GM21367 (cell line): Measurements from ENCODE around the gene KPTN.

ENCODE experiments used
- ATAC-seq: cut with Tn5 transposase; IDR thresholded peaks from one replicate; pipeline ENCODE4 v1.9.1; 2021; ENCODE audit not compliant: unreplicated experiment

KPTN gene

DNA sequence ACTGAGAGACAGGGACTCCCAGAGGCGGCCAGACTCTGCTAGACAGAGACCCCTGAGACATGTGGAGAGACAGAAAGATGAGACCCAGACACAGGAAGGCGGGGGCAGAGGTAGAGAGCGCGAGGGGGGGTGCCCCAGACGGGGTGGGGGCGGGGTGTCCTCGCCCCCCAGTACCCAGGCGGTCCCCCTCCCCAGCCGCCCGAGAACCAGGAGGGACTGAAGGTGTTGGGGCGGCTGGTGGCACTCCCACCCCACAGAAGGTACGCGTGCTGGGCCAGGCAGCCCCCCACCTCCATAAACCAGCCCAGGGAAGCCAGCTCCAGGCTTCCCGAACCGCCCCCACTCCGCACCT lies 12.7 kb downstream of the KPTN start:
- ATAC-seq = no peak

DNA sequence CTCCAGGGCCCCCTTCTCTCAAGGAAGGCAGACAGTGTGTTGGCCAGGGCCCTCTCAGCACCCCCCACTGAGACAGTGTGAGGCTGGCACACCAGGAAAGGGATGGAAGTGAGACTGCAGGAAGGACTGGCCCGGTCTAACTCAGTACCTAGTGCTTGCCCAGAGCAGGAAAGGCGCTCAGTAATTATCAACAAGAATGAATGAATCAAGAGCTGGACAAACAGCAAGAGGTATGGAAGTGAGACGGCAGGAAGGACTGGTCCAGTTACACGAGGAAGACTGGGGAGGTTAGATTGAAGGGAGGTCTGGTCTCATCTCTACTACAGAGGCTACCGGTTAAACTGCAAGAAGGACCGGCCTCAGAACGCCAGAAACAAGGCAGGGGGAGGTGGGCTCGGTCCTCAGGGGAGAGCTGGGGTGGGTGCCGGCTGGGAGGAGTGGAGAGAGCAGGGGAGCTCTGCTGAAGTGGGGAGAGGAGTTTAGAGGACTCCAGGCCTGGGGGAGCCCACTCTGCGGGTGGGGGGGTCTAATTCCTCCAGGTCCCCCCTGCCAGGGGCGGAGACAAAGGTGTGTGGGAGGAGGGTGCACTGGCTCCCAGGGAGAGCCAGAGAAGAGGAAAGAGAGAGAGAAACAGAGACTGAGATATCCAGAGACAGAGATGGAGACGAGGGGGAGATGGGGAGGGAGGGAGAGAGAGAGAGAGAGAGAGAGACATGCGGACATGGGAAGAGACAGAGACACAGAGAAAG lies 13.4 kb downstream of the KPTN start:
- ATAC-seq = no peak

DNA sequence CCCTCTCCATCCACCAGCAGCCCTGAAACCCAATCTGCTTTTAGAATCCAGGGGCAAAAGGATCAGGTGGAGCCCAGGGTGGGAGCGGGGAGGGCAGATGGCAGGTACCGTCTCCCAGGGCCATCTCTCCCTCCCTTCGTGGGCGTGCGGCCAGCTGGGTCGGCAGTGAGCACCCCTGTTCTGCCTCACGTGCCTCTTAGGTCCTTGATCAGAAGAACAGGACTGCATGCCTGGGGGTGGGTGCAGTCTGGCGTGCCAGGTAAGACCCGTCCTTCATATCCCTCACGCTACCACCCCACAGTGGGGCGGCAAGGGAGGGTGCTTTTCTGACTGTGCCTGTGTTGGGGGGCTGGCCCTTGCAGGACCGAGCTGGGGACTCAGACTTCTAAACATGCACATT lies 14.3 kb downstream of the KPTN start:
- no peak for ATAC-seq

DNA sequence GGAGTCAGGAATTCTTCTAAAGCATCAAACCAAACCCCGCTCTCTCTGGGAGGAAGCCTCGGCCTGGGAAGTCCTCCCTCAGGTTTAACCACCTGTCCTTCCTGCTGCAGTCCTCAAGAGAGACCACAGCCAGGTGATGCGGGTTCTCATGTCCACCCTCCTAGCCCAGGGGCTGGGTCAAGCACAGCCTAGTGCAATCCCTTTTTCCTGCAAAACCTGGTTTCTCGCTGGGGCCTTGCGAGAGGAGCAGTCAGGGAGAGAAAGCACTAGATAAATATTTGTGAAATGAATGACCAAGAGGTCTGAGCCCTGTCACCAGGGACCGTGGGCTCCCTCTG lies 14.7 kb downstream of the KPTN start:
- ATAC-seq = no peak

DNA sequence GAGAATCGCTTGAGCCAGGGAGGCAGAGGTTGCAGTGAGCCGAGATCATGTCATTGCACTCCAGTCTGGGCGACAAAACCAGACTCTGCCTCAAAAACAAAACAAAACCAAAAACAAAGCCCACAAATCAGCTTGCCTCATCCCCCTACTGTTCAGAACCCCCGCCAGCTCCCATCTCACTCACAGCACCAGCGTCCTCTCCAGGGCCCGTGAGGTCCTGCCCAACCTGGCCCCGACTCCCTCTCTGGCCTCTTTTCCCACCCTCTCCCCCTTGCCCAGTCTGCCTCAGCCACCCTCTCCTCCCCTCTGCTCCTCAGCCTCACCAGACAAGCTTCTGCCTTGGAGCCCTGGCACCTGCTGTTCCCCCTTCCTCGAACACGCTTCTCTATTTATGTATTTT lies 16.1 kb downstream of the KPTN start:
- ATAC-seq = no peak

DNA sequence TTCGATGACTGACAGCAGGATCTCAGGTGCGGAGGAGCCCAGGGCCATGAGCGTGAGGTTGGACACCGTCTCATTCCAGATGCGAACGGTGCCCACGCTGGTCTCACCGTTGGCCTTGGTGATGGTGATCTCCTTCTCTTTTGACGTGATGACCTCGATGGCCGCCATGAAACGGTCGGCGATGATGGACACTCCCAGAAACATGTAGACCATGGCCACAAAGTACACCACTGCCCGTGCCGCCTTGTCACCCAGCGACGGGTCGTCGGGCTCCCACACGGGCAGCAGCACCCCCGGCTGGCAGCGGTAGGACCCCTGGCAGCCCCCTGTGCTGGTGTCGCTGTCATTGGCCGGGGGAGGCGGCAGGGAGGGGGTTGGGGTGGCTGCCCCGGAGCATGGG lies 18.1 kb downstream of the KPTN start:
- ATAC-seq = no peak

DNA sequence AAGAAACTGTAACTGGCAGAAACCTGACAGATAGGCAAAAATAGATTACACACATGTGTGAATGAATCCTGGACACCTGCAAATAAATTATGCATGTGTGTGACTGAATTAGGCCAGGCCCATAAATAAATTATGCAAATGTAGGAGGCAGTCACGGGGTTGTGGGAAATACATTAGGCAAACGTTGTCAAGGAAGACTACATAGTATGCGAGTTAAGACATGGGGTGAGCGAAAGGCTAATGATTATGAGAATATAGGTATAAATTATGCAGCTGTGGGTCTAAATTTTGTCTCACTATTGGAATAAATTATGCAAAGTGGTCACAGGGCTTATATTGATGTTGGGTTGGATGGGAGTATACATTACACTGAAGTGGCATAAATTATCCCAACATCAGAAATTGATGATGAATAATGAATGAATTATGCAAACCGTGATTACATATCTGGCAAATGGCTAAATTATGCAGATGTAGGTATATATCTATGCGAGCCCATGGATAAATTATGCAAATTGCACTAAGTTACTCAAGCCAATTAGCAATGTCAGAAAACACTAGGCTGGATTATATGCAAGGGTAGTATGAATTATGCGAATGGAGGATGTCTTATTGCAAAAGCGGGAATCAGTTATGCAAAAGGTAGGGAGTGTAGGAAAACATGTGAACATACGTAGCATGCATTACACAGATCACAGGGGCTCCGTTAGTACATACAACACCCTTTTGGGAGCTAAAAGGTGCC lies 19.2 kb downstream of the KPTN start:
- no peak for ATAC-seq

DNA sequence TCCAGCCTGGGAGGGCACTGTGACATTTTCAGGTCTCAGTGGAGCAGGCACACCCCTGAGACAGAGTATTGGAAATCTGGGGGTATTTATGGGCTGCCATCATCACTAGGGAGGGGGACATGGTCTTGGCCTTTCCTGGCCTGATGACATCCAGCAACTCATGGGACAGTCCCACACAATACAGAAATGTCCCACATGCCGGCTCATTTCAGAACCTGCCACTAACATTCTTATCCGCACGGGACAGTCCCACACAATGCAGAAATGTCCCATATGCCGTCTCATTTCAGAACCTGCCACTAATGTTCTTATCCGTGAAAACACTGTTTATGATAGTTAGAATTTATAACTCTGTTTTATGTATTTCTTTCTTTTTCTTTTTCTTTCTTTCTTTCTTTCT lies 22.1 kb downstream of the KPTN start:
- no peak for ATAC-seq

DNA sequence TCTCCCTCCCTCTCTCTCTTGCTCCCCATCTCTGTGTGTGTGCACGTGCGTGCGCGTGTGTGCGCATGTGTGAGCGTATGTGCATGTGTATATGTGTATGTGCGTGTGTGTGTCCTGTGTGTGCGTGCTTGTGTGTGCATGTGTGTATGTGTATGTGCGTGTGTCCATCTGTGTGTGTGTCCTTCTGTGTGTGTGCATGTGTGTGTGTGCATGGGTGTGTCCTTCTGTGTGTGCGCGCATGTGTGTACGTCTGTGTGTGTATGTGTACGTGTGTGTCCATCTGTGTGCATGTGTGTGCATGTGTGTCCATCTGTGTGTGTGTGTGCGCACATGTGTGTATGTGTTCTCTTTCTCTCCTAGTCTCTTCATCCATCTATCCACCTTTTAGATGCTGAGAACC lies 24.5 kb downstream of the KPTN start:
- no peak for ATAC-seq

DNA sequence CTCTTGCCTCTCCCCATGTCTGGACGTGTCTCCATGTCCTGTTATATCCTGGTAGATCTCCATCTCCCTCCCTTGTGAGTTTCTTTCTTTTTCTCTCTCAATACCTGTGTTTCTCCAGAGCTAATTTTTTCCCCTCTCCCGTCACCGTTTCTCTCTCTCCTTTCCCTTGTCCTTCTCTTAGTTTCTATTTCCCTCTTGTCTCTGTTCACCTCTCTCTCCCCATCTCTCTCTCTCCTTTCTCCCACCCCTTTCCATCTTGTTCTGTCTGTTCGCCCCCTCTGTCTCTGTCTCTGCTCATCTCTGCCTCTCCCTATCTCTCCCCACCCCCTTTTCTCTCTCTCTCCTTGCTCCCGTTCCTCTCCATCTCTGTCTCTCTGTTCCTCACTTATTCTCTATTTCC lies 25.3 kb downstream of the KPTN start:
- ATAC-seq = no peak

DNA sequence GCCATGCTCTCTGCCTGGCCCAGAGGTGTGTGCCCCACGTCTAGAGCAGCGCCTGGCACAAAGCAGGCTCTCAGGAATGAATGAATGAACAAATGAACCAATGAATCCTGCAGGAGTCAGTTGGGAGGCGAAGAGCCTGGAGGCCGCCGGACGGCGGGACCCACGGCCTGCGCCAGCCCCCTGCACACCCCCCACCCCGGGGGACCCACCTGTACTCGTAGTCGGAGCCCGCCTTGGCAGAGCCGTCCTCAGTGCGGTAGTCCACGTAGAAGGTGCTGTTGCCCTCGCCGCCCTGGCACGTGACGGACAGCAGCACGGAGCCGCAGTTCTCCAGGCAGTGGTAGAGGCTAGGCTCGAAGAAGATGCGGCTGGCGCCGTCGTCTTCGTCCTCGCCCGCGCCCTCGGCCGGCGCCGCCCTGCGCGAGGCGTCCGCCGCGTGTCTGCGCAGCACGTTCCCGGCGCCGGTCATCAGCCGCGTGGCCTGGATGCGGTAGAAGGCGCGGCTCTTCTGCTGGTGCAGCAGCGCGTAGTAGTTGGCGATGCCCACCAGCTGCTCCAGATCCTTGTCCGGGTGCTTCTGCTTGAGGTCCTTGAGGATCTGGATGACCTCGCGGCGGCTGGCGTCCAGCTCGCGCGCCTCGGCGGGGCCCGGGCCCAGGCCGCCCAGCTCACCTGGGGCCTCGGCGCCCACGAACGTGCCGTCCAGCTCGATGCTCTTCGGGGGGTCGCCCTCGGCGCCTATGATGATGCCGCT lies 27.1 kb downstream of the KPTN start:
- ATAC-seq = no peak

DNA sequence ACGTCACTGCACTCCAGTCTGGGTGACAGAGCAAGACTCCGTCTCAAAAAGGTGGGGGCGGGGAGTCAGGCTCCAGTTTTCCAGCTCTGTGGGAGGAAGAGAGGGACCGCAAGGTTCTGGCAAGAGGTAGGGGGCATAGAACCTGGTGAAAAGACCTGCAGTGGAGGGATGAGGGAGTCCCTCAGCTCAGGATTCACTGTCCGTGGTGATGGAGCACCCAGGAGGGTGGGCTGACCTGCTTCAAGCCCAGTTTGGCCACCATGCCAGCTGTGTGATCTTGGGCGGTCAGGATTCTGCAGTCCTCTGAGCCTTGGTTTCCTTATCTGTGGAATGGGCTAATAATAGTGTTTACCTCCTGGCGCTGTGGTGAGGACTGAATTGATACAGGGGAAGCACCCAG lies 33.5 kb downstream of the KPTN start:
- no peak for ATAC-seq

DNA sequence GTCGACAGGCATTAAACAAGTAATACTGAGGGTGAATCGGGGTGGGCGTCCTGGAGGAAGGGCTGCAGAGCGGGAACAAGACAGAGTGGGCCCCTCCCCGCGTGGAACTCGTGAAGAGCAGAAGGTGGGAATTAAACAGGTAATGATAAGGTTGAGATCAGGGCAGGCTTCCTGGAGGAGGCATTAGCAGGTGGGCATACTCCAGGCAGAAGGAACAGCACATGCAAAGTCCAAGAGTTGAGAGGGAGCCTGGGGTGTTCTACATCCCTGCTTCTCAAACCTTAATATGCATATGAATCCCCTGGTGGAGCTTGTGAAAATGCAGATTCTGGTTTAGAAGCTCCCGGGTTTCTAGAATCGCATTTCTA lies 35.7 kb downstream of the KPTN start:
- no peak for ATAC-seq

DNA sequence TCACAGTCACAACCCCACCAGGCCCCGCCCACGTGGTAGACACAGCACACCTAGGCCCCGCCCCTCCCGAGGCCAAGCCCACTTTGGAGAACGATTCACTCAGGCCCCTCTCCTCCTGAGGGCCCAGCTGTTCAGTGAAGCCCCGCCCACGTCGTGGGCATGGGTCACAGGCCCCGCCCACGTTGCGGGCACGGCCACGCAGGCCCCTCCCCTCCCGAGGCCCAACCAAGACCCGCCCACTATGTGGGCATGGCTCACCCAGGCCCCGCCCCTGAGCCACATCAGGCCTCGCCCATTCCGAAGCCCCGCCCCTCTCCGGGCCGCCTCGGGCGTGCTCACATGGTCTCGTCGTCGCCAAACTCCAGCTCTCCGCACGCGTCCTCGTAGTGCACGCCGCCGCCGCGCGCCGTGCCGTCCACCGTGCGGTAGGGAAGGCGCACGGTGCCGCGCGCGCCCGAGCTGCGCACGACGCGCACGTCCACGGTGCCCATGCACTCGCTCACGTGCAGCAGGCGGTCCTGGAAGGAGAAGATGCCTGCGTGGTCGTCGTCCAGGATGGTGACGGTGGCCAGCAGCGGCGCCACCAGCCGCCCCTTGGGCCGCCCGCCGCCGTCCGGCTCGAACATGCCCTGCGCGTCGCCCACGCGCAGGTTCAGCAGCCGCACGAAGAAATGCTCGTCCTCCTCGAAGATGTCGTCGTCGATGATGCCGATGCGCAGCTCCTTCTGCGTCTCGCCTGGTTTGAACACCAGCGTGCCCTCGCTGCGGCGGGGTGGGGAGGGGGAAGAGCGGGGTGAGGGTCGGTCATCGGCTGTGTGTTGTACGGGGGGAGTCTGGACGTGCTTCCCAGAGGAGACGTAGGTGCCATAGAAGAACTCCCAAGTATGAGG lies 36.3 kb downstream of the KPTN start:
- no peak for ATAC-seq

DNA sequence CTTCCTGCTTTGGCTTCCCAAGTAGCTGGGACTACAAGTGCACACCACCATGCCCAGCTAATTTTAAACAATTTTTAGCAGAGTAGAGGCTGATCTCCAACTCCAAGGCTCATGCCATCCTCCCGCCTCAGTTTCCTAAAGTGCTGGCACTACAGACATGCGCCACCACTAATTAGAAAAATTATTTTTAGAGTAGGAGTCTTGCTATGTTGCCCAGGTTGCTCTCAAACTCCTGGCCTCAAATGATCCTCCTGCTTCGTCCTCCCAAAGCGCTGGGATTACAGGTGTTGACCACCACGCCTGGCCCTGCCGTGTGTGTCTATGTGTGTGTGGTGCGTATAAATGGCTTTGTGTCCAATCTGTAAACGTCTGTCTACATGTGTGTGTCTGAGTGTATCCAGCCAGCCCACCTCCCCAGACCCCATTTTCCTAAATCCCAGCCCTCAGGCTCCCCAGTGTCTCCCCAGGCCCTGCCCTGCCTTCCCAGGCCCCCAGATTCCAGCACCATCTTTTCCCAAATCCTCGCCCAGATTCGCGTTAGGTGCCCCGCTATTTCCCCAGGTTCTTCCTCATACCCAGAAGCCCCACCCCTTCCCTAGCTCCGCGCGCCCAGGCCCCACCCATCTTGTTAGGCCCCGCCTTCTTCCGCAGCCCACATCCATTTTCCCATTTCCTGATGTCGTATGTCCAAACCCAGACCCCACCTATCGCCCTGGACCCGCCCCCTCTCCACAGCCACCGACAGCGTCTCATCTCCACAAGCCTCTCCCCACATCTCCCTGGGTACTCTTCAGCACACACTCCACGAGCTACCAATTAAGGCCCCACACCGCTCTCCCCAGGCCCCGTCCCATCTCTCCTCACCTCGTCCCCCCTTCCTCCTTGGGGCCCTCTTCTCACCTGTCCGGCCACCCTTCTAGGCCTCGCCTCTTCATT lies 37.2 kb downstream of the KPTN start:
- no peak for ATAC-seq

DNA sequence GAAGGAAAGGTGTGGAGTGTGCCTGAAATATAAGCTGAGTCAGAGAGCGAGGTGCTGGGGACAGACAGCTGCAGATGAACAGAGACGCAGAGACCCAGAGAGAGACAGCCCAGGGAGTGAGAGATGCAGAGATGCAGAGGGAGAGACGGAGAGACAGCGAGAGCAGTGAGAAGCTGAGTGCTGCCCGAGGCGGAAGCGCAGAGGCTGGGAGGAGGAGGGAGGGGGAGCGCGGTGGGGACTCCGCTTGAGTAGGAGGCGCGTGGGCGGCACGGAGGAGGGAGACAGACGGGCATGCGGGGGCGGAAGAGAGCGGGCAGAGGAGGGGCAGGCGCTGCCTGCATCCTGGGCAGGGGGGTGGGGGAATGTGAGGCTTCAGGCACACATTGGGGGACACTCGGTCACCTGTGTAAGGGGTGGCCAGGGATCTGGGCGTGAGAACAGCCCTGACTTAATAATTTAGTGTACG lies 38.0 kb downstream of the KPTN start:
- no peak for ATAC-seq

DNA sequence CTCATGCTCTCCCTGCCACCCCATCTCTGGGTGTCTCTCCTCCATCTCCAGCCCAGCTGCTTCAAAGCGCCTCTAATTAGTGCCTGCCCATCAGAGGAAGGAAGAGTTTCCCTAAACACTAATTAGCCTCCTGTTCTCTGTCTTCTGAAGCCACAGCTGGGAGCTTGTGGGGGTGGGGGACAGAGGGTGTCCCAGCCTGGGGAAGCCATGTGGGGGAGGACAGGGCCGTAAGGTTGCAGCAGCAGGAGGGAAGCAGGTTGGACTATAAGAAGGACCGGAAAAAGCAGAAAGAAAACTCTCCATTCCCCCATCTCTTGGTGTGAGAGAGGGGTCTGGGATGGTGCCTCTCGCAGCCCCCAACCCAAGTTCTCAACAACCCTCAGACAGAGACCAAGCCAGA lies 38.5 kb downstream of the KPTN start:
- ATAC-seq = no peak

DNA sequence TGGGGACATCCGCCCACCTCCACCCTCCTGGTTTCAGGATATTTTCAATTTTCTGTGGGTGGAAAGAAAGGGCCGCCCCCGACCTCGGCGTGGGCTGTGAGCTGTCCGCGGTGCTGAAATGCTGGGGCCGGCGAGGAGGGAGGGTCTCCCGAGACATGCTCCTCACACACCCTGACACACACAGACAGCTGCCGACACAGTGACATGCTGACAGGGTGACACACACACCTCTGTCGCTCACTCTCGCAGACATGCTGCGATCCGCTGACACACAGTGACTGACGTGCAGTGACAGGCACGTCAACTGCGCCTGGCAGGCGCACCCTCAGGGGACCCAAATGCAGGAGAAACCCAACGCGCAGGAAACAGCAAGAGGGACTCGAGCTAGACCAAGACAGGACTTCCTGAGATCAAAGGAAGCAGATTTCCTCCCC lies 39.6 kb downstream of the KPTN start:
- no peak for ATAC-seq

DNA sequence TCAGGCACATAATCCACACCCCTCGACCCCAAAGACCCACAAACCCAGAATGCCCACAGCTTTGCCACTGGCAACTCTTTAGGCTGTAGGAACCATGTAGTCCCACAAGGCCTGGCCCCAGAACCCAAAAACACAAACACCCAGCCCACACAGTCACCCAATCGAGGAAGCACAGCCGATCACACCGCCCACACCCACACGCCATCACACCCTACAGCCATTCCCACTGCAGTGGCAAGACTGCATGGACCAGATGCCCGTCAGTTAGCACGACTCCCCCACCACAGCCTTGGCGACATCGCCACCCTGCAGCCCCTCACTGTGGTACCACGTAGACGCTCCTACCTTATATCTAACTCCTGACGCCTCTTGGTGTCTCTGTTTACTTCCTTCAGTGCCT lies 40.7 kb downstream of the KPTN start:
- ATAC-seq = no peak

DNA sequence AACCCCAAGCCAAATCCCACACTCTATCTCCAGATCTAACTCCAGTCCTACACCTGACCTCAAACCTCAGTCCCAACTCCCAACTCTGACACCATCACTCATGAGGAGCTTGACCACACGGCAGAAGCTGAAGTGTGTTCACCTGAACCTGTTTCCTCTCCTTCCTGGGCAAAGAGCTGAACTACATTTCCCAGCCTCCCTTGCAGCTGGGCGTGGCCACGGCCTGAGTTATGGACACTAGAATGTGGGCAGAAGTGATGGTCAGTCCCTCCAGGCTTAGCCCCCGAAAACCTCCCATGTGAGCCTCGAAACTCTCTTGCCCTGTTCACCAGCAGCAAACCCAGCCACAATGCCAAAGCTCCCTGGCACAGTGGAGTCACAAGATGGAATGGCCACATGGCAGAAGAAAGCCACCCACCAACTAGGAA lies 45.2 kb downstream of the KPTN start:
- no peak for ATAC-seq
